GM19397 (cell line): ENCODE data around the gene DLGAP4.

Source experiments
- ATAC-seq: cut with Tn5 transposase; IDR thresholded peaks from one replicate; pipeline ENCODE4 v1.9.1; 2021; ENCODE audit warnings: mild to moderate bottlenecking, moderate library complexity; ENCODE audit not compliant: unreplicated experiment

Gene DLGAP4

DNA sequence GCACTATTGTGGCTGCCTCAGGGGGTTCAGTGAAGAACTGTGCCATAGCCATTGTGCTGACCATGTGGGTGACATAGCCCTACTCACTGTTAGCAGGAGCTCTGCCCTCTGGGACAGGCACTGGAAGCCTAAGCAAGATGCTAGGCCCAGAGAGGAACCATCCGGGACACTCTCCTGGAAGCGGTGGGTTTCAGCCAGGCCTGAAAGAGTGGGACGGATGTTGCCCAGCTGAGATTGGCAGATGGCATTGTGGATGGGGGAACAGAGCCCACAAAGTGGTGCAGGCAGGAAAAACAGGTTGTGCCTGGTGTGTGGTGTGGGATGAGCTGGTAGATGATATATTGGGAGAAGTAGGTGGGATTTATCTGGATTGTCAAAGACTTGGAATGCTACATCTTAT is 40.1 kb downstream of the DLGAP4 start:
- ATAC-seq, result no peak

DNA sequence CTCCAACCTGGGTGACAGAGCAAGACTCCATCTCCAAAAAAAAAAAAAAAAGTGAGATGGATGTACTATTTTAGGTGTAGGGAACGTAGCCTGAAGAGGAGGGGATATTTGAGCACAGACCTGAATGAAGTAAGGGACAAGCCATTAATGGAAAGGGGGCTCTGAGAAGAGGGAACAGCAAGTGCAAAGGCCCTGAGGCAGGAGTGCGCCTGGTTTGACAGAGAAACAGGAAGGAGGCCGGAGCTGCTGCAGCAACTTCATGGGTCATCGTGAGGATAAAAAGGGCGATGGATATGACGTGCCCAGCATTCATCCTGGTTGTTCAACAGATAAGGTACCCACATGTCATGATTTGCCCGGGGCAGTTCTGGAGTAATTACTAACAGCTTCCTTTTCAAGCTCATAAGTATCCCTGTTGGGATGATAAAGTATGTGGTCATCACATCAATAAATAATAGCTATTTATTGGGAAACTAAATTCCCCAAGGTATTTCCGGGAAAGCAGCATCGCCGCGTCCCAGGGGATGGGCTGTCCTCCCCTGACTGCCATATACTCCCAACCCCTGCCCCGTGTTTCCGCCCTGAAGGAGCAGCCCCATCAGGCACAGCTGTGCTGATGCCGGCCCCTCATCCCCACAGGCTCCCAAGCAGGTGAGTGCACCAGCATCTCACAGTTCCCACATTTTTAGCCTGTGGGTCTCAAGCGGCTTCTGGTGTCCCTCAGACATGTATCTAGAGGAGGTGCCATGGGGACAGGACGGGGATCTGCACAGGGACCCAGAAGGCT is 43.4 kb downstream of the DLGAP4 start:
- no peak for ATAC-seq

DNA sequence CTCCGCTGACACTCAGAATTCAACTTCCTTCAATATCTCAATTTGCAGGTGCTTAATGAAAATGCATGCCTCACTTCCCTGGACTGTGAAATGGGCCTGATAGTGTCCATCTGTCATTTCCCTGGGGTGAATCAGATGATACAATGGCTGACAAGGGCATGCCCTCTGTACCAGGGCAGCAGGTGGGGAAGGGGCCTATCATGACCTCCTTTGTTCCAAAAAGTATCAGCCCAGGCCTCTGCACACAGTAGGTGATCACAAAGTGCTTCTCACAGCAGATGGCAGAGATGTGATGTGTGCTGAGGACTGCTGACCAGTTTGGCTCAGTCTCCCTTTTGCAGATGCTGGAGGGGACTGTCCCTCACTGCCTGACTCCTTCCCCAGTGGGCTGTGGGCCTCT is 44.3 kb downstream of the DLGAP4 start:
- no peak for ATAC-seq

DNA sequence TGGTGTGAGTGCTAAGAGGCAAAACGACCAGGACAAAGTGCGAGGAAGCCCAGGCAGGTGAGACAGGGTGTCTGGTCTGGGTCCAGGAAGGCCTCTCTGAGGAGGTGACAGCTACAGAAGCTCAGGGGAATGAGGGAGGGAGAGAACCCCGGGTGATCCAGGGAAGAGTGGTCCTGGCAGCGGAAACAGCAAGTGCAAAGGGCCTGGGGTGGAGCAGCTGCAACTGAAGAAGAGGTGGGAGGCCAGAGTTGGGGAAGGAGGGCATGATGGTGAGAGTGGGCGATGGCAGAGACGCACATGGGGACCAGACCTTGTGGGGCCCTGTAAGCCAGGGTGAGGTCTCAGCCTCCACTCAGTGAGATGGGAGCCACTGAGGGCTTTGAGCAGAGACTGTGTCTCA is 45.8 kb downstream of the DLGAP4 start:
- ATAC-seq, result no peak

DNA sequence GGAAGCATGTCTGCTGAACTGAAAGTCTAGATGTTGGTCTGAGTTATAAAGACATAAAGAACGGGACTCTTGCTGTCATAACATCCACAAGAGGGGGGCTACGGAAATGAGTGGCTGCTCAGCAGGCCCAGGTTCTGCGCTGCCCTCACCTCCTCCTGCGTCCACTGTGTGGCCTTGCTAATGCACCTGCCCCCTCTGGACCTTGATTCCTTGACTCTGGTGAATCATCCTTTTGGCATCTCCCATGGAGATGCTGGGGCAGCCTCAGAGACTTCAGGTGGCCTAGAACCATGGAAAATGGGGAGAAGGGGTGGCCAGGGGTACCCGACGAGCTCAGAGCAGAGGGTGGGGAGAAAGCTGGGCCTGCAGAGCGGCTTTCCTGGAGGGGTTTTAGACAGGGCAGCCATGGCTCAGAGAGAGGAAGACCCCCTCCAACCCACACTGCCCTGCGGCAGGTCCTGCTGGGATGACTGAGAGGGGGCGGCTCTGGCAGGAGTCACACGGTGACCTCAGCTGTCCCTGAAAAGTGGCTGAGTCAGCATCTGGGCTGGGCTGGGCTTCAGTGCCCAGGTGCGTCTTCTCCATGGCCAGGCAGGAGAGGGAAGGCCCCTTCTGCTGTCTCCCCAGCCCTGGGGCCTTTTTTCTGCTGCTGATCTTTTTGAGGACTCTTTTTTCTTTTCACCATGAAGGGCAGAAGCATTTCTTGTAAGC is 46.9 kb downstream of the DLGAP4 start:
- ATAC-seq, result no peak

DNA sequence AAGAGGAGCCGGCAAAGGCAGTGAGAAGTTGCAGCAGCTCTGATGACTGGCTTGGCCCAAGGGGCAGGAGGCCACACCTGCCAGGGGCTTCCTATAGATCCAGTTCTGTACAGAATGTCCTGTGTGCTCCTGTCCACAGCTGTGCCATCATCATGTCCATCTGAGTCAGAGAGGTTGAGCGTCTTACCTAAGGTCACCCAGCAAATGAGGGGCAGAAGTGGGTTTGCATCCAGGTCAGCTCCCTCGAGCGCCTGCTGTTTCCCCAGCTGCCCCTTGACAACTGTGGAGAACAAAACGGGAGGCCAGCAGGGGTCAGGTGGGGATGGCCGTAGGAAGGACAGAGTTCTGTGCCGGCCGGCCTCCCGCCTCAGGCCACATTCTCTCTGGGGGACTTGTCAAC is 47.6 kb downstream of the DLGAP4 start:
- no peak for ATAC-seq

DNA sequence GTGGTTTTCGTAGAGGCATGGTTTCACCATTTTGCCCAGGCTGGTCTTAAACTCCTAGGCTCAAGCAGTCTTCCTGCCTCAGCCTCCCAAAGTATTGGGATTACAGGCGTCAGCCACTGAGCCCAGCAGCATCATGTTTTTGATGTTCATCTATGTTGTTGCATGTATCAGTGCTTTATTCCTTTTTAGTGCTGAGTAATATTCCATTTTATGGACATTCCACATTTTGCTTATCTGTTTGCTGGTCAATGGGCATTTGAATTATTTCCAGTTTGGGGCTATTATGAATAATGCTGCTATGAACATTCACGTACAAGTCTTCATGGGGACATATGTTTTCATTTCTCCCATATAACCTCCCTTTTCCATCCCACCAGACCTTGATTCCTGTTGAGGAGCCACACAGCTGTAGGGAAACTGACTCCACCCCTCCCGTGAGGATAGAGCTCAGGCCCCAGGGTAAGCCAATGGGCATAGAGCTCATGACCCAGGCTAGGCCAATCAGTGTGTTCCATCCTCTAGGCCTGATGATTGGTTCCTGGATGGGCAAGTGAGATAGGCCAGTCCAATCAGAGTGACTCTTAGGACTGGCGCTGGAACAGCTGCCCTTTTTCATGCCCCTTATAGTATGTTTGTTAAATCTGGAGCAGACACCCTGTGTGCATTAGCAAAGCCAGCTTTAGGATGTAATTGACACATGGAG is 49.5 kb downstream of the DLGAP4 start:
- ATAC-seq, result no peak

DNA sequence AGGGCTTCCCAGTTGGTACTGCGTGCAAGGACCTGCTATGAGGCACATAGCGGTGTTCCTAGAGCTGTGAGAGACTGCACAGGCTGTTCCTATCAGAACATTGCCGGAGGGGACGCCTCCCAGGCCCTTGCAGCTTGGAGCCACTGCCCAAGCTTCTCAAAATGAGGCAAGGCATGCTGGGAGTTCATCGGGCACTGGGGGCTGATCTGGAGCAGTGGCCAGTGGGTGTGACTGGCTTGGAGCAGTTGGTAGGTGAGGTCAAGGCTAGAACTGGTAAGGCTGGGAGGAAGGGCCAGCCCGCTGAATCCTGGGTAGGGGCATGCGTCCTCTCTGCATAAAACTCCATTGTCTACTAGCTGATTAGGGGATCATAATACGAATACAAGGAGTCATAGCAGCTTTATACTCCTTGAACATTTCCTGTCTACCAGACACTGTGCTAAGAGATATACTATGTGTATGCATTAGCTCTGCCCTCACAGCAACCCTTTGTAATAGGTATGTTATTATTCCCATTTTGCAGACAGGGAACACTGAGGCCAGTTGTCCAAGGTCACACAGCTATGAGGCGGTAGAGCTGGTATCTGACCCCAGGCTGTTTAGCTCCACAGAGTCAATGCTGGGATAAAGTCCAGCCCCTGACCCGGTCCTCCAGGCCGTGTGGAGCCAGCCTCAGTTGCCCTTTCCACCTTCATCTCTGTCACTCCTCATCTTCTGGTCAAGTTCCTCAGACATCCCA is 53.7 kb downstream of the DLGAP4 start:
- ATAC-seq, result no peak

DNA sequence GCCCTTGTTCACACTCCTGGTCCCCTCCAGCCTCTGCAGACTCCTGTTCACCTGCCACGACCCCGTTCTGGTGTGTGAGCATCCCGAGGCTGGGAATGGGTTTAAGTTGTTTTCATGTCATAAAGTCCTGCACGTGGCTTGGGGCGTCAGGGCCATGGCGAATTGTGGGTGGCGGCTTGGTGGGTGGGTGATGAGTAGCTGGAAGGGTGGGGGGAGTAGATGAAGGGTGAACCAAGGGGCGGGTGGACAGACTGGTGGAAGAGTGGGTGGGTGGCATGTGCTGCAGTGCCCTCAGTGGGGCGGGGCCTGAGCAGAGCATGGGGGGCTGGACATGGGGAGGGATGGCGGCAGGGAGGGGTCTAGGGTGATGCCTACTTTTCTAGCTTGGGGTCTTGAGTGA is 54.3 kb downstream of the DLGAP4 start:
- no peak for ATAC-seq

DNA sequence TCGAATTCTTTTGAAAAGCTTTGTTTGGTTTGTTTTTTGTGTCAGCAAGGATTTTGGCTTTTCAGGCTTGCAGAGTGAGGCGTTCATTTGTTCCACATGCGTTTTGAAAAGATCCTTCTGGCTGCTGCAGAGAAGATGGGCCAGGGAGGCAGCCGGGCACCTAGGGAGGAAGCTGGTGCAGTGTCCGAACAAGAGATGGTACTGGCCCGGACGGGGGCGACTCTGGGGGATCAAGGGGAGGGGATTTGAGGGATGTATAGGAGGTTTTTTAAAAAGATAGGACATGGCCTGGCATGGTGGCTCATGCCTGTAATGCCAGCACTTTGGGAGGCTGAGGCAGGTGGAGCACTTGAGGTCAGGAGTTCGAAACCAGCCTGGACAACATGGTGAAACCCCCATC is 55.3 kb downstream of the DLGAP4 start:
- ATAC-seq, result no peak

DNA sequence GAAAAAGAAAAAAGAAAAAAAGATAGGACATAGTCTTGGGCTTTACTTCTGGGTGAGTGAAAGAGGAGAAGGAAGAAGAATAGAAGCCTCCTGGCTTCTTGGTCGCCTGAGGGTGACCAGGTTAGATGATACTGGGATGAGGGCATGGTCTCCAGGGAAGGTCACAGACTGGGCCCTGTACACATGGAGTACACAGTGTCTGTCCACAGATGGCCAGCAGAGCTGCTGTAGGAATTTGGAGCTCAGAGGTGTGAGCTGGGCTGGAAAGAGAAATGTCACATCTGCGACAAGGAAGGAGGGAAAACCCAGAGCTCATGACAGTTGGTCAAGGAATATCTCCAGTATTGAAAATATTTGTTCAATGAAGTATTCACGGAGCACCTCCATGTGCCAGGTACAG is 56.1 kb downstream of the DLGAP4 start:
- ATAC-seq, result no peak

DNA sequence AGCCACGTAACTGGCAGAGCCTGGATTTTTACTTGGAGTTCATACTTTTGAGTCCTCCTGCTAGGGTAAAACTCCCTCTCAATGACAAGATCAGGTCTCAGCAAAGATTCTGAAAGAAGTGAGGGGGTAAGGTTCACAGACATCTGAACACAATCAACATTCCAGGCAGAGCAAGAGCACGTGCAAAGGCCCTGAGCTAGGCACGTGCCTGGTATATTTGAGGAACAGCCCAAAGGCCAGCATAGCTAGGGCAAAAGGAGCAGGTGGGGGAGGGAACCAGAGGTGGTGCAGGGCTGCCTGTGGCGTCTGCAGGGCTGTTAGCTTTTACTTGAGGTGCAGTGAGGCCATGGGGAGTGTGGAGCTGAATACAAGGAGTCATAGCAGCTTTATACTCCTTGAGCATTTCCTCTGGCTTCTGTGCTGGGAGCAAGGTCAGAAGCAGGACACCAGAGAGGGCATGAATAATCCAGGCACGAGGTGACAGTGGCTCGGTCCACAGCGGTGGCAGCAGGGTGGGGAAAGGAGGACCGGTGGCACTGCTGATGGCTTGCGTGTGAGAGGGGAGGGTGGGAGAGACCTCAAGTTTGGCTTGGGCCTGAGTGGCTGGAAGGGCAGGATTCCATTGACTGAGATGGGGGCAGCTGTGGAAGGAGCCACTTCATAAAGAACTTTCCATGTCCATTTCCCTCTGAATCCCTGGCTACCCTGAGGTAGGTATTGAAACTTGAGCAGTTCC is 57.0 kb downstream of the DLGAP4 start:
- no peak for ATAC-seq

DNA sequence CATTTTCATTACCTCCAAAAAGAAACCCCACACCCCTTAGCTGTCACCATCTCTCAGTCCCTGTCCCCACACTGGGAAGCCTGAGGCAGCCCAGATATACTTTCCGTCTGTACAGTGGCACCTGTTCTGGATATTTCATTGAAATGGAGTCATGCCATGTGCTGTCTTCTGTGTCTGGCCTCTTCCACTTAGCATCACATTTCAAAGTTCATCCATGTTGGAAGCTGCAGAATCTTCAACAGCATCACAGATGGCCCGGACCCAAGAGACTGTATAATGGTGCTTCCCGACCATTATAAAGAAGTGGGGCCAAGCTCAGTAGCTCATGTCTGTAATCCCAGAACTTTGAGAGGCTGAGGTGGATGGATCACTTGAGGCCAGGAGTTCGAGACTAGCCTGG is 58.4 kb downstream of the DLGAP4 start:
- no peak for ATAC-seq

DNA sequence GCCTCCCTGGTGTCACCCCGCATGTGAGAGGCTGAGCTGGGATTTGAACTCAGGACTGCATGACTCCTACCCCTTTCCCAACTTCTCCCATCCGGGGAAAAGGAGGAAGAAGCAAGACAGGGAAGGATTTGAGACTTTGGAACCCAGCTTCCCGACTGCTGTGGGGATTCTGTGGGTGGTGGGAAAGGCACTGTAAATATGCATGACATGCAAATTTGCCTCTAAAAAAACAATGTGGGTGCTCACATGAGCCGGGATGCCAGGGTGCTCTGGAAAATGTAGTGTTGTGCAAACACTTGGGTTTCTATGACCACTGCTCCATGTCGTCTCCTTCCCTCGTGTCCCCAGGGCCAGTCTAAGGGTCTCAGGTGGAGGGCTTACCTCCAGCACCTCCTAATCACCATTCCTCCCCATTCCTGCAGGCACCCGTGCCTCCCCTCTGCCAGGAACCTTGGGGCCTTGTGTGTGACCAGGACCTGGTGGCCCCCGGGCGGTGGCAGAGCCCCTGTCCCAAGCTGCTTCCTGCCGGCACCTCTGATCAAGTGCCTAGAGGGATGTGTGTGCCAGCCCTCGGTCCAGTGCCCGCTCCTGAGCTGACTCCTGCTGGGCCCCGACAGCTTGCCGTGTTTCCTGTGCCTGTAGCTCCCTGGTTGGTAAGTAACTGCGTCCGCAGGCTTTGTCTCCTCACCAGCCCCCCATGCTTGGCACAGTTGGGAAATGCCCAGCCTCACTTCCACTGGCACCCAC is 60.7 kb downstream of the DLGAP4 start:
- ATAC-seq, result no peak

DNA sequence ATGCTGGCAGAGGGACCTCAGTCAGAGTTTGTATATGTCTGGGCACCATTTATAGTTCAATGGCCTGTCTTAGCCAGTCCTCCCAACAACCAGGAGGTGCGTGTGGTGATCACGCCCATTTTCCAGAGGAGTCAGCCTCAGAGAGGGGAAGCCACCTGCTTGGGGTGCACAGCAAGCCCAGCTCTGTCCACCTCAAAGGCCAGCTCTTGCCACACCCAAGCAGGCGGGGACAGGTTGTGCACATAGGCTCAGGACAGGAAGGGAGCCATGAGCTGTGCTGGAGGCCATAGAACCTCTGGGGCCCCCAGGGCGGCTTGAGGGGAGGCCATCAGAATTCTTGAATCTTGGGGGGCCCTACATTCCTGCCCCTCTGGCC is 61.2 kb downstream of the DLGAP4 start:
- no peak for ATAC-seq

DNA sequence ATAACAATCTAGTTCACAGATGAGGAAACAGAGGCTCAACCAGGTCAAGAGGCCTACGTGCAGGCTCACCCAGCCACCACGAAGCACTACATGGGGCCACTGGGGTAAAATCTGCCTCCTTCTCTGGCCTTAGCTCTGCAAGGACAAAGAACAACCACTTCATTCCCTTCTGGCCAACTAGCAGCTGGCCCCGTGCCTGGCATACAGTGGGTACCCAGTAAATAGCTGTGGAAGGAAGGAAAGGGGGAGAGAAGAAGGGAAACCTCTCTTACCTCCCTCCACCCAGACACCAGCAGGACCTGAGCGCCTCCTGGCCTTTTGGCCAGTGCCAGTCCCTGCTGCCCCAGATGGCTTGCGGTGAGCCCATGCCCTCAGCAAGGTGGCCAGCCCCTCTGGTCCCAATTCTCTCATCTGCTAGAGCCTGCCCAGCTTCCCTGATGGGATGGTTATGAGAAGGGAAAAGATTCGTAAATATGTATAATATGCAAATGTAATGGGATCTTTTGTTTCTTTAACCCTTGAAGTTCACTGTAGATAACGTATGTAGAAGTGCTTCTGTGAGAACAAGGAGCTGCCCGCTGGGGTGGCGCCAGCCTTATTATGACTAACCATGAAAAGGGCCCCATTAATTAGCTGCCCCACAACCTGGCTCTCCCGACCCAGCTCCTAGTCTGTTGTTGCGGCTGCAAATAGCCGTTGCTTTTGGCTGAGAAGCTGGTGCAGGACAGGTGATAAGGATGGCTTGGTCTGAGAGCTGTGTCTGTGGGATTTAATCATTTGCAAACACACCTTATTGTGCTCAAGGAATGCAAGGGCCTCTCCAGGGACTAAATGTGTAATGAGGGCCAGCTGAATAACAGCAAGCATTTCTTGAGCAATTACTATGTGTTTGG is 62.0 kb downstream of the DLGAP4 start:
- no peak for ATAC-seq

DNA sequence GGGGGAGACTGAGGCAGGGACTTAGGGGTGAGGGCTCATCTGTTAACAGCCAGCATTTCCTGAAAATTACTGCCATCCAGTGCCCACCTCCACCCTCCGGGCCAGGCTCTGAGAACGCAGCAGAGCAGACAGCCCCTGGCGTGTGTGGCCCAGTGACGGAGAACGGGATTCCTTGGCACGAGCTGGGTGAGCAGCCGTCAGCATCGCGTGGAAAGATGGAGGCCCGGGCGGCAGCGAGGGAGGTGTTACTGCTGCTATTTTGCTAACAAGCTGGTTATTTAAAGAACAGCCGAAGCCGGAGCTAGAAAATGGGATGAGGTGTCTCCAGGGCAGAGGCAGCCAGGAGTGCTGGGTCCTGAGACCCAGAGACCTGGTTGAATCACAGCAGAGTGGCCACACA is 62.7 kb downstream of the DLGAP4 start:
- no peak for ATAC-seq

DNA sequence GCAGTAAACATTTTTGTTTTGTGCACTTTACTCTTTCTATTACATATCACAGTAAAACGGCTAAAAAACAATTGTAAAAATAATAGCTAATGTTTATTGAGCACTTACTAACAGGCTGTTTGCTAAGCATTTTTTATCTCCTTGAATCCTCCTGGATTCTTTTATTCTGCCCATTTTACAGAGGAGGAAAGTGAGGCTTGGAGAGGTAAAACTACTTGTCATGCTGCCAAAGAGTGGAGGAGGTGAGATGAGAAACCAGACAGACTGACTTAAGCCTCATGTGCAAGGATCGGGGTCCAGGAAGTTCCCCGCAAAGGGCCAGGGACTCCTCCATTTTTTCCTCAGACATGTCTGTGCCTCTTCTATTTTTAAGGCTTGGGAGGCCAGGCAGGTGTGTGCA is 63.6 kb downstream of the DLGAP4 start:
- ATAC-seq, result no peak
